HEK293 (cell line): ENCODE results near the gene KIF1A.

Source experiments
- CTCF ChIA-PET: fragments of 350-600 bp; formaldehyde crosslinking; extraction: SDS; loops from one replicate; lab custom pipeline; 2021; ENCODE audit warnings: antibody characterized with exemption; lab: Yijun Ruan, JAX
- POLR2A ChIA-PET: fragments of 300-600 bp; formaldehyde crosslinking; extraction: SDS; loops from one replicate; lab custom pipeline; 2020; ENCODE audit warnings: antibody characterized with exemption, inconsistent platforms; lab: Yijun Ruan, JAX
- H3K27ac ChIP-seq: fragments of 200-500 bp; sonication (Bioruptor generic); 2 replicates; pipeline ENCODE4 v1.5.1; 2014; ENCODE audit warnings: low read depth, low read length, control low read depth, inconsistent platforms; ENCODE audit errors: extremely low read depth
- H3K36me3 ChIP-seq, 2 experiments: fragments of 200-500 bp in 1 of 2; sonication (Bioruptor generic) in 1 of 2; 1 replicate in 1 of 2; 2 replicates in 1 of 2; pipeline ENCODE4 v1.5.1; 2014 to 2017; ENCODE audit warnings: inconsistent platforms in 2 of 2, low read length in 2 of 2; ENCODE audit not compliant: control insufficient read depth in 2 of 2, insufficient read depth in 1 of 2
- H3K4me1 ChIP-seq: fragments of 200-500 bp; sonication (Bioruptor generic); 2 replicates; pipeline ENCODE4 v1.5.1; 2014; ENCODE audit warnings: mild to moderate bottlenecking, low read length, inconsistent platforms; ENCODE audit not compliant: control insufficient read depth, insufficient read depth
- H3K4me3 ChIP-seq: 2 replicates; pipeline ENCODE4 v1.5.1; 2011; ENCODE audit warnings: low read depth, mild to moderate bottlenecking, control low read depth, low read length, moderate library complexity
- H3K9me3 ChIP-seq: fragments of 200-500 bp; sonication (Bioruptor generic); 2 replicates; pipeline ENCODE4 v1.5.1; 2014; ENCODE audit warnings: low read depth, low read length, inconsistent platforms; ENCODE audit not compliant: control insufficient read depth, insufficient read depth
- GLI2 ChIP-seq: fragments of 450-650 bp; formaldehyde crosslinking; IDR thresholded peaks from 2 replicates; pipeline ENCODE4; 2017; ENCODE audit warnings: missing biosample characterization, missing genetic modification characterization, low read depth, borderline replicate concordance
- KLF7 ChIP-seq: fragments of 450-650 bp; formaldehyde crosslinking; IDR thresholded peaks from 2 replicates; pipeline ENCODE4 v1.5.1; 2016; ENCODE audit warnings: missing biosample characterization, missing genetic modification characterization, borderline replicate concordance
- MEIS1 ChIP-seq: sonication (generic); formaldehyde crosslinking; IDR thresholded peaks from 2 replicates; pipeline ENCODE4 v1.8.1; 2022; ENCODE audit warnings: missing genetic modification reagents, mild to moderate bottlenecking, borderline replicate concordance
- OVOL3 ChIP-seq: fragments of 450-650 bp; formaldehyde crosslinking; IDR thresholded peaks from 2 replicates; pipeline ENCODE4 v1.5.1; 2016; ENCODE audit warnings: missing biosample characterization, missing genetic modification characterization
- SETDB1 ChIP-seq: IDR thresholded peaks from one replicate; pipeline ENCODE4 v1.6.1; 2017; ENCODE audit warnings: mild to moderate bottlenecking, low read length, moderate library complexity, mixed read lengths; ENCODE audit not compliant: insufficient read length
- ZNF10 ChIP-seq: fragments of 450-650 bp; formaldehyde crosslinking; IDR thresholded peaks from 2 replicates; pipeline ENCODE4 v1.5.1; 2017; ENCODE audit warnings: missing biosample characterization, missing genetic modification characterization
- ZNF112 ChIP-seq: fragments of 450-650 bp; formaldehyde crosslinking; IDR thresholded peaks from 2 replicates; pipeline ENCODE4 v1.5.0; 2017; ENCODE audit warnings: missing biosample characterization, missing genetic modification characterization
- ZNF16 ChIP-seq: fragments of 450-650 bp; formaldehyde crosslinking; IDR thresholded peaks from 2 replicates; pipeline ENCODE4 v1.5.1; 2016; ENCODE audit warnings: low read depth, missing biosample characterization, missing genetic modification characterization
- ZNF302 ChIP-seq: fragments of 450-650 bp; formaldehyde crosslinking; IDR thresholded peaks from 2 replicates; pipeline ENCODE4 v1.5.1; 2016; ENCODE audit warnings: missing biosample characterization, missing genetic modification characterization, low read depth
- ZNF324 ChIP-seq: fragments of 450-650 bp; formaldehyde crosslinking; IDR thresholded peaks from 2 replicates; pipeline ENCODE4 v1.5.1; 2016; ENCODE audit warnings: missing biosample characterization, missing genetic modification characterization
- ZNF341 ChIP-seq: fragments of 450-650 bp; formaldehyde crosslinking; IDR thresholded peaks from 2 replicates; pipeline ENCODE4; 2016; ENCODE audit warnings: low read depth, missing biosample characterization, missing genetic modification characterization
- ZNF433 ChIP-seq: fragments of 450-650 bp; formaldehyde crosslinking; IDR thresholded peaks from 2 replicates; pipeline ENCODE4 v1.5.1; 2016; ENCODE audit warnings: missing biosample characterization, missing genetic modification characterization, low read depth
- ZNF677 ChIP-seq: fragments of 450-650 bp; IDR thresholded peaks from 2 replicates; pipeline ENCODE4 v1.5.0; 2018; ENCODE audit warnings: missing biosample characterization, mild to moderate bottlenecking, missing genetic modification characterization, moderate library complexity
- ZNF747 ChIP-seq: fragments of 450-650 bp; formaldehyde crosslinking; IDR thresholded peaks from 2 replicates; pipeline ENCODE4 v1.5.1; 2016; ENCODE audit warnings: missing biosample characterization, missing genetic modification characterization
- ZNF776 ChIP-seq: fragments of 450-650 bp; formaldehyde crosslinking; IDR thresholded peaks from 2 replicates; pipeline ENCODE4 v1.5.0; 2017; ENCODE audit warnings: missing biosample characterization, missing genetic modification characterization, borderline replicate concordance
- ZSCAN16 ChIP-seq: fragments of 450-650 bp; formaldehyde crosslinking; IDR thresholded peaks from 2 replicates; pipeline ENCODE4 v1.5.1; 2016; ENCODE audit warnings: missing biosample characterization, missing genetic modification characterization
- TF ChIP-seq, protein P1 (sequence below): fragments of 450-650 bp; formaldehyde crosslinking; IDR thresholded peaks from 2 replicates; pipeline ENCODE4 v1.5.1; 2016; ENCODE audit warnings: missing biosample characterization, missing genetic modification characterization
- TF ChIP-seq, protein P2 (sequence below): fragments of 450-650 bp; formaldehyde crosslinking; IDR thresholded peaks from 2 replicates; pipeline ENCODE4 v1.5.1; 2016; ENCODE audit warnings: missing biosample characterization, missing genetic modification characterization
- TF ChIP-seq, protein P3 (sequence below): fragments of 450-650 bp; formaldehyde crosslinking; IDR thresholded peaks from 2 replicates; pipeline ENCODE4 v1.5.1; 2016; ENCODE audit warnings: missing biosample characterization, missing genetic modification characterization
- TF ChIP-seq, protein P4 (sequence below): fragments of 450-650 bp; formaldehyde crosslinking; IDR thresholded peaks from 2 replicates; pipeline ENCODE4; 2016; ENCODE audit warnings: missing biosample characterization, missing genetic modification characterization

KIF1A gene

DNA sequence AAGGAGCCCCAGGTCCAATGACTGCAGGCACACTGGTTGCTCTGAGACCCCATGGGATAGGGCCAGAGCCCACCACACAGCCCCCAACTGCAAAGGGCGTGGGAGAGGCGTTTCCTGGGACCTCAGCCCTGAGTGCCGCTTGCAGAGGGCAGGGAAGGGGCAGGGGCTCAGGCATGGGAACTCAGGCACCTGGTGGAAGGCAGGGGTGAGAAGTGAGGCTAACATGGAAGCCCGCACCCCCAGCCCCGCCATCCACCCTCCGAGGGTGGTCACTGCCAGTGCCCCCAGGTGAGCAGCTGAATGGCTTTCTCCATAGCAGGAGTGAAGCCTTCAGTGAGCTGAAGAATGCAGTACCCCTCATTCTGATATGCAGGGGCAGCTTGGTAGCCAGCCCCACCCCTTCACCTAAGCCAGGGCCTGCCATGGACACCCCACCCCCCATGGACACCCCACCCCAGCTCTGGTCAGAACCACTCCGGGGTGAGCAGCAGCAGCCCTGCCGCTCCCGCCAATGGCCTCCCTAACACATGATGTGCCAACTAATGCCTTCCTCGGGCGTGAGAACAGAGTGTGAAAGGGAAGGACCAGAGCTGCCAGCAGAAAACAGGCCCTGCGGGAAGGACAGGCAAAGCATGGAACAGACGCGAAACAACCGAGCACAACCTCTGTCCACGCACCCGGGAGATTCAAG lies 6.6 kb downstream of the KIF1A start (continued):
- TF ChIP-seq, protein P1, sequence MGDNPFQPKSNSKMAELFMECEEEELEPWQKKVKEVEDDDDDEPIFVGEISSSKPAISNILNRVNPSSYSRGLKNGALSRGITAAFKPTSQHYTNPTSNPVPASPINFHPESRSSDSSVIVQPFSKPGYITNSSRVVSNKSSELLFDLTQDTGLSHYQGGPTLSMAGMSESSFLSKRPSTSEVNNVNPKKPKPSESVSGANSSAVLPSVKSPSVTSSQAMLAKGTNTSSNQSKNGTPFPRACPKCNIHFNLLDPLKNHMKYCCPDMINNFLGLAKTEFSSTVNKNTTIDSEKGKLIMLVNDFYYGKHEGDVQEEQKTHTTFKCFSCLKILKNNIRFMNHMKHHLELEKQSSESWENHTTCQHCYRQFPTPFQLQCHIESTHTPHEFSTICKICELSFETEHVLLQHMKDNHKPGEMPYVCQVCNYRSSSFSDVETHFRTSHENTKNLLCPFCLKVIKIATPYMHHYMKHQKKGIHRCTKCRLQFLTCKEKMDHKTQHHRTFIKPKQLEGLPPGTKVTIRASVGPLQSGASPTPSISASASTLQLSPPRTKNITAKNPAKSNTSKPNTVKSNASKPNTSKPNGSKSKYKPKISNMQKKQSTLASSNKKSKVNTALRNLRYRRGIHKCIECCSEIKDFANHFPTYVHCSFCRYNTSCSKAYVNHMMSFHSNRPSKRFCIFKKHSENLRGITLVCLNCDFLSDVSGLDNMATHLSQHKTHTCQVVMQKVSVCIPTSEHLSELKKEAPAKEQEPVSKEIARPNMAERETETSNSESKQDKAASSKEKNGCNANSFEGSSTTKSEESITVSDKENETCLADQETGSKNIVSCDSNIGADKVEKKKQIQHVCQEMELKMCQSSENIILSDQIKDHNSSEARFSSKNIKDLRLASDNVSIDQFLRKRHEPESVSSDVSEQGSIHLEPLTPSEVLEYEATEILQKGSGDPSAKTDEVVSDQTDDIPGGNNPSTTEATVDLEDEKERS (tag by site-specific recombination): no peak
- no peak for TF ChIP-seq ZNF776 (tag by site-specific recombination)
- TF ChIP-seq, protein P2, sequence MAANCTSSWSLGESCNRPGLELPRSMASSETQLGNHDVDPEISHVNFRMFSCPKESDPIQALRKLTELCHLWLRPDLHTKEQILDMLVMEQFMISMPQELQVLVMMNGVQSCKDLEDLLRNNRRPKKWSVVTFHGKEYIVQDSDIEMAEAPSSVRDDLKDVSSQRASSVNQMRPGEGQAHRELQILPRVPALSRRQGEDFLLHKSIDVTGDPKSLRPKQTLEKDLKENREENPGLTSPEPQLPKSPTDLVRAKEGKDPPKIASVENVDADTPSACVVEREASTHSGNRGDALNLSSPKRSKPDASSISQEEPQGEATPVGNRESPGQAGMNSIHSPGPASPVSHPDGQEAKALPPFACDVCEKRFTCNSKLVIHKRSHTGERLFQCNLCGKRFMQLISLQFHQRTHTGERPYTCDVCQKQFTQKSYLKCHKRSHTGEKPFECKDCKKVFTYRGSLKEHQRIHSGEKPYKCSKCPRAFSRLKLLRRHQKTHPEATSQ (tag by site-specific recombination): no peak
- TF ChIP-seq, protein P3, sequence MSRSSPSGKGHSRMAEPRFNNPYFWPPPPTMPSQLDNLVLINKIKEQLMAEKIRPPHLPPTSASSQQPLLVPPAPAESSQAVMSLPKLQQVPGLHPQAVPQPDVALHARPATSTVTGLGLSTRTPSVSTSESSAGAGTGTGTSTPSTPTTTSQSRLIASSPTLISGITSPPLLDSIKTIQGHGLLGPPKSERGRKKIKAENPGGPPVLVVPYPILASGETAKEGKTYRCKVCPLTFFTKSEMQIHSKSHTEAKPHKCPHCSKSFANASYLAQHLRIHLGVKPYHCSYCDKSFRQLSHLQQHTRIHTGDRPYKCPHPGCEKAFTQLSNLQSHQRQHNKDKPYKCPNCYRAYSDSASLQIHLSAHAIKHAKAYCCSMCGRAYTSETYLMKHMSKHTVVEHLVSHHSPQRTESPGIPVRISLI (tag by site-specific recombination): no peak
- no peak for TF ChIP-seq ZNF10 (tag by site-specific recombination)

DNA sequence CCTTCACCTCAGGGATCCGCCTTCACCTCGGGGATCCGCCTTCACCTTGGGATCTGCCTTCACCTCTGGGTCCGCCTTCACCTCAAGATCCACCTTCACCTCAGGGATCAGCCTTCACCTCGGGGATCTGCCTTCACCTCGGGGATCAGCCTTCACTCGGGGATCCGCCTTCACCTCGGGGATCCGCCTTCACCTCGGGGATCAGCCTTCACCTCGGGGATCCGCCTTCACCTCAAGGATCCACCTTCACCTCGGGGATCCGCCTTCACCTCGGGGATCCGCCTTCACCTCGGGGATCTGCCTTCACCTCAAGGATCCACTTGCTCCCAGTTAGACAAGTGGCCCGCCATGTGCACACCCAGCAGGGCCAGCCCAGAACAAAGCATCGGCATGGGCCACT lies 7.3 kb downstream of the KIF1A start:
- CTCF ChIA-PET: no interaction called here
- H3K4me1 ChIP-seq: no peaks in the 10 kb centered on the region
- POLR2A ChIA-PET: no interaction called here
- TF ChIP-seq SETDB1 (peak; percentile 17), GLI2 (no peak), ZNF324 (no peak), ZNF747 (tag by site-specific recombination) (no peak), ZNF677 (tag by site-specific recombination) (no peak), ZNF302 (tag by site-specific recombination) (no peak), ZSCAN16 (no peak)
- TF ChIP-seq, protein P4, sequence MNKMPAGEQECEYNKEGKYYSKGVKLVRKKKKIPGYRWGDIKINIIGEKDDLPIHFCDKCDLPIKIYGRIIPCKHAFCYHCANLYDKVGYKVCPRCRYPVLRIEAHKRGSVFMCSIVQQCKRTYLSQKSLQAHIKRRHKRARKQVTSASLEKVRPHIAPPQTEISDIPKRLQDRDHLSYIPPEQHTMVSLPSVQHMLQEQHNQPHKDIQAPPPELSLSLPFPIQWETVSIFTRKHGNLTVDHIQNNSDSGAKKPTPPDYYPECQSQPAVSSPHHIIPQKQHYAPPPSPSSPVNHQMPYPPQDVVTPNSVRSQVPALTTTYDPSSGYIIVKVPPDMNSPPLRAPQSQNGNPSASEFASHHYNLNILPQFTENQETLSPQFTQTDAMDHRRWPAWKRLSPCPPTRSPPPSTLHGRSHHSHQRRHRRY (tag by site-specific recombination): no peak
- no peaks in the 10 kb centered on the region for H3K9me3 ChIP-seq
- no peak overlapping the region for H3K4me3 ChIP-seq
- peaks cover 0 to 14% of the 10 kb centered on the region in 2 experiments; a peak in 2 of 3 replicates for H3K36me3 ChIP-seq
- H3K27ac ChIP-seq: no peak overlapping the region

DNA sequence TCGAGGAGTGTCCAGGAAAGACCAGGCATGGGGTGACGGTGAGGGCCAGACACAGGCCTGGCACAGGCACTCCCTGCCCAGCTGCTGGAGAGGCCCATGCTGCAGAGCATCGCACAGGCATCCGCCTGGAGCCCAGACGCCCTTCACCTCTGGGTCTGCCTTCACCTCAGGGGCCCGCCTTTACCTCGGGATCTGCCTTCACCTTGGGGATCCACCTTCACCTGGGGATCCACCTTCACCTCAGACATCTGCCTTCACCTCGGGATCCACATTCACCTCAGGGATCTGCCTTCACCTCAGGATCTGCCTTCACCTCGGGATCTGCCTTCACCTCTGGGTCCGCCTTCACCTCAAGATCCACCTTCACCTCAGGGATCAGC lies 7.7 kb downstream of the KIF1A start:
- Histone ChIP-seq H3K27ac (no peak overlapping the region), H3K4me3 (no peak overlapping the region), H3K4me1 (no peaks in the 10 kb centered on the region), H3K9me3 (no peaks in the 10 kb centered on the region), H3K36me3 (peaks cover 0 to 14% of the 10 kb centered on the region in 2 experiments; a peak in 2 of 3 replicates)
- ChIA-PET CTCF (no interaction called here), POLR2A (no interaction called here)
- no peak for TF ChIP-seq ZNF677 (tag by site-specific recombination)
- TF ChIP-seq MEIS1 (CRISPR knock-in tag): no peak
- TF ChIP-seq, protein P1 (tag by site-specific recombination): no peak
- TF ChIP-seq KLF7: no peak
- TF ChIP-seq OVOL3 (tag by site-specific recombination): no peak
- no peak for TF ChIP-seq ZNF16 (tag by site-specific recombination)
- TF ChIP-seq ZNF433 (tag by site-specific recombination): no peak
- TF ChIP-seq, protein P2 (tag by site-specific recombination): no peak
- TF ChIP-seq ZNF341 (tag by site-specific recombination): no peak
- TF ChIP-seq ZNF112: no peak
